CD14-positive monocyte (primary cell): ENCODE measurements around the gene BRCC3. TPM values are rescaled to one million over a fixed set of nuclear protein-coding genes. Genes with fewer than 3 reads are reported as not detected.
A peak's percentile ranks its signal among the peaks of the same experiment; 100 is the strongest.

ENCODE experiments used
- DNase-seq, 3 donors: peaks; one replicate each; pipeline ENCODE4 v3.0.0-alpha.2; 2011 to 2022
- H2AFZ ChIP-seq: 2 replicates; pipeline ENCODE4 v1.6.0; 2012; ENCODE audit warnings: mild to moderate bottlenecking, low read depth, low read length, inconsistent platforms; ENCODE audit not compliant: insufficient read depth, poor library complexity, severe bottlenecking
- H3K27ac ChIP-seq, 2 donors: 1 replicate in 1 of 2; 2 replicates in 1 of 2; pipeline ENCODE4 v1.5.1; 2012 to 2013; ENCODE audit warnings: low read length in 2 of 2, control low read depth in 1 of 2, inconsistent platforms in 1 of 2, low read depth in 1 of 2, mild to moderate bottlenecking in 1 of 2
- H3K27me3 ChIP-seq, 2 donors: one replicate each; pipeline versions ENCODE4 v1.6.0 to v1.6.1; 2011 to 2013; ENCODE audit warnings: low read length in 2 of 2; ENCODE audit not compliant: control insufficient read depth in 2 of 2, insufficient read depth in 2 of 2
- H3K36me3 ChIP-seq, 2 donors: replicated peaks in 1 of 2; 1 replicate in 1 of 2; 2 replicates in 1 of 2; pipeline versions ENCODE4 v1.5.1 to v1.6.1; 2012 to 2013; ENCODE audit warnings: low read length in 2 of 2, control low read depth in 1 of 2, inconsistent platforms in 1 of 2, mild to moderate bottlenecking in 1 of 2; ENCODE audit not compliant: insufficient read depth in 2 of 2, control insufficient read depth in 1 of 2
- H3K4me1 ChIP-seq, 2 donors: 1 replicate in 1 of 2; 2 replicates in 1 of 2; pipeline versions ENCODE4 v1.5.1 to v1.6.1; 2012 to 2013; ENCODE audit warnings: low read length in 2 of 2, control low read depth in 1 of 2, inconsistent platforms in 1 of 2, mild to moderate bottlenecking in 1 of 2, moderate library complexity in 1 of 2; ENCODE audit not compliant: insufficient read depth in 2 of 2, control insufficient read depth in 1 of 2
- H3K4me2 ChIP-seq: replicated peaks from 2 replicates; pipeline ENCODE3; 2012; ENCODE audit warnings: low read length, moderate library complexity, mild to moderate bottlenecking; ENCODE audit not compliant: poor library complexity, severe bottlenecking; ENCODE audit errors: extremely low read depth
- H3K4me3 ChIP-seq, 3 experiments: fragments of 200-600 bp in 1 of 3; sonication (generic) in 1 of 3; replicated peaks in 1 of 3; 1 replicate in 2 of 3; 2 replicates in 1 of 3; pipeline ENCODE4 v1.5.1; 2011 to 2013; ENCODE audit warnings: low read length in 3 of 3, mild to moderate bottlenecking in 3 of 3, control low read depth in 2 of 3, low read depth in 2 of 3, inconsistent platforms in 1 of 3, moderate library complexity in 1 of 3
- H3K79me2 ChIP-seq: 2 replicates; pipeline ENCODE4 v1.6.0; 2012; ENCODE audit warnings: mild to moderate bottlenecking, control low read depth, inconsistent platforms, low read length, moderate library complexity; ENCODE audit not compliant: insufficient read depth
- H3K9ac ChIP-seq: 2 replicates; pipeline ENCODE4 v1.6.0; 2017; ENCODE audit warnings: low read length, mild to moderate bottlenecking; ENCODE audit not compliant: insufficient read depth, poor library complexity, severe bottlenecking
- H3K9me3 ChIP-seq, 2 donors: replicated peaks in 1 of 2; 1 replicate in 1 of 2; 2 replicates in 1 of 2; pipeline versions ENCODE4 v1.5.1 to v1.6.1; 2012 to 2013; ENCODE audit warnings: low read length in 2 of 2, control low read depth in 1 of 2; ENCODE audit not compliant: control insufficient read depth in 1 of 2, insufficient read depth in 1 of 2
- H4K20me1 ChIP-seq: 2 replicates; pipeline ENCODE4 v1.6.0; 2012; ENCODE audit warnings: mild to moderate bottlenecking, low read length, control low read depth, moderate library complexity; ENCODE audit not compliant: insufficient read depth
- H3K27ac Mint-ChIP-seq, 7 donors: one replicate each; pipeline ENCODE4 v1.8.0; 2020; ENCODE audit warnings: mild to moderate bottlenecking in 7 of 7, mixed read lengths in 7 of 7, moderate library complexity in 6 of 7, inconsistent platforms in 2 of 7
- H3K27me3 Mint-ChIP-seq, 3 donors: one replicate each; pipeline ENCODE4 v1.8.0; 2021 to 2022; ENCODE audit warnings: low read depth in 3 of 3, mild to moderate bottlenecking in 3 of 3, mixed read lengths in 3 of 3, moderate library complexity in 3 of 3, inconsistent platforms in 1 of 3
- H3K36me3 Mint-ChIP-seq, 2 donors: one replicate each; pipeline ENCODE4 v1.8.0; 2020; ENCODE audit warnings: mixed read lengths in 2 of 2, inconsistent platforms in 1 of 2, mild to moderate bottlenecking in 1 of 2
- H3K4me1 Mint-ChIP-seq: one replicate; pipeline ENCODE4 v1.8.0; 2020; ENCODE audit warnings: mild to moderate bottlenecking, mixed read lengths
- H3K4me3 Mint-ChIP-seq, 2 donors: one replicate each; pipeline ENCODE4 v1.8.0; 2020; ENCODE audit warnings: mild to moderate bottlenecking in 2 of 2, mixed read lengths in 2 of 2, moderate library complexity in 1 of 2
- H3K9me3 Mint-ChIP-seq, 7 donors: one replicate each; pipeline ENCODE4 v1.8.0; 2020 to 2022; ENCODE audit warnings: mixed read lengths in 7 of 7, mild to moderate bottlenecking in 6 of 7, moderate library complexity in 6 of 7, inconsistent platforms in 2 of 7
- WGBS: methylation state at CpG from one replicate; pipeline ENCODE4 v1.1.5; 2013; ENCODE audit warnings: missing lambda C conversion rate; ENCODE audit not compliant: insufficient coverage; 5-methylcytosine and 5-hydroxymethylcytosine counted together
- intact Hi-C, 2 donors: fragments of 100-400 bp; cut with micrococcal nuclease; formaldehyde crosslinking; loops; one replicate each; pipeline versions ENCODE4 v1.15.0 to v1.15.1; 2023
- polyA plus RNA-seq, 3 donors: library from polyadenylated mRNA; depleted of rRNA in 1 of 3; unstranded in 2 of 3; stranded (reverse) in 1 of 3; fragments of 300-500 nt in 2 of 3; fragments of >200 nt in 1 of 3; fragmentation: Illumina TruSeq in 2 of 3; gene quantifications; 1 replicate in 2 of 3; 2 replicates in 1 of 3; pipeline ENCODE4 v1.2.3, GENCODE V29; 2012 to 2021
- TF ChIP-seq, protein P1 (sequence below): fragments of 200-600 bp; IDR thresholded peaks from one replicate; pipeline ENCODE4 v1.8.0; 2022; ENCODE audit warnings: antibody characterized with exemption, mild to moderate bottlenecking

BRCC3 gene
- polyA plus RNA-seq, 3 donors, result 8.4 to 21.7 (median 10.0) TPM

DNA sequence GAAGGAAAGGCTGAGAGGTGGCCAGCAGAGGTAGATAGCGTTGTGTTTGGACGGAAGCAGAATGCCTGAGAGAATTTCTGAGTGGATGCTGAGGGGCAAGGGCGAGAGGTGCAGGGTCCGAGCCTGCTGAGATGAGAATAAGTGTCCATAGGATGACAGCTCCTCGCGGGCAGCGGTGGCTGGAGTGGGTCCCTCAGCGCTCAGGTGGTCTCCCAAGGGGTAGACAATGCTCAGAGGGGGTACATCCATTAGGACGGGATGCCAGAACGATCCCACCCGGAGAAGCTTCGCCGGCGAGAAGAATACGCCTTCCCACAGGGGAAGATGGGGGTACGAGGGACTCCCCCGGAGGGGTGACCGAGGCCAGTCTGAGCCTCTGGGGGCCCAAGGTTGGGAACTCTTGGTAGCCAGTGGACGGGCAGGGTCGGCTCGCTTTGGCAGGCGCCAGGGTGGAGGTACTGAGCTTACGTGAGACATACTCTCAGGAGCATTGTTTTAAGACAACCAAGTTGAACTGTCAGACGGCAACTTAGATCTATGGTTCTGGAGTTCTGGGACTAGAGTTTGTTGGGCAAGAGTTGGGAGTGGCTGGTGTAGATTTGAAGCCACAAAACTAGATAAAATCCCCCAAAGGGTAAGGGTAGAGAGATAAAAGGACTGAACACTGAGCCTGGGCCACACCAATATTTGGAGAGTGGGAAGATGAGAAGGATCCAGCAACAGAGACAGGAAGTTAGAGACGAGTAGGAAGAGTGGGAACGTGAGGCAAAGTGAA lies 15.8 kb downstream of the BRCC3 start:
- Histone ChIP-seq H3K9me3 (no peaks in the 10 kb centered on the region), H3K27me3 (no peaks in the 10 kb centered on the region), H3K9ac (no peak overlapping the region), H2AFZ (no peak overlapping the region), H3K27ac (no peak overlapping the region), H3K4me2 (no peak overlapping the region), H3K4me3 (no peak overlapping the region), H3K36me3 (peaks cover 18 to 62% of the 10 kb centered on the region in 2 donors), H4K20me1 (peaks cover 3% of the 10 kb centered on the region), H3K4me1 (no peaks in the 10 kb centered on the region), H3K79me2 (no peaks in the 10 kb centered on the region)
- Mint-ChIP-seq H3K4me1 (no peaks in the 10 kb centered on the region), H3K27me3 (peaks cover 0 to 2% (median 0%) of the 10 kb centered on the region in 3 donors), H3K9me3 (no peaks in the 10 kb centered on the region), H3K36me3 (peaks cover 29 to 46% of the 10 kb centered on the region in 2 donors), H3K4me3 (no peak overlapping the region), H3K27ac (peak overlapping the region in 1 of 7 donors; percentile 1)
- no peak for DNase-seq
- TF ChIP-seq, protein P1, sequence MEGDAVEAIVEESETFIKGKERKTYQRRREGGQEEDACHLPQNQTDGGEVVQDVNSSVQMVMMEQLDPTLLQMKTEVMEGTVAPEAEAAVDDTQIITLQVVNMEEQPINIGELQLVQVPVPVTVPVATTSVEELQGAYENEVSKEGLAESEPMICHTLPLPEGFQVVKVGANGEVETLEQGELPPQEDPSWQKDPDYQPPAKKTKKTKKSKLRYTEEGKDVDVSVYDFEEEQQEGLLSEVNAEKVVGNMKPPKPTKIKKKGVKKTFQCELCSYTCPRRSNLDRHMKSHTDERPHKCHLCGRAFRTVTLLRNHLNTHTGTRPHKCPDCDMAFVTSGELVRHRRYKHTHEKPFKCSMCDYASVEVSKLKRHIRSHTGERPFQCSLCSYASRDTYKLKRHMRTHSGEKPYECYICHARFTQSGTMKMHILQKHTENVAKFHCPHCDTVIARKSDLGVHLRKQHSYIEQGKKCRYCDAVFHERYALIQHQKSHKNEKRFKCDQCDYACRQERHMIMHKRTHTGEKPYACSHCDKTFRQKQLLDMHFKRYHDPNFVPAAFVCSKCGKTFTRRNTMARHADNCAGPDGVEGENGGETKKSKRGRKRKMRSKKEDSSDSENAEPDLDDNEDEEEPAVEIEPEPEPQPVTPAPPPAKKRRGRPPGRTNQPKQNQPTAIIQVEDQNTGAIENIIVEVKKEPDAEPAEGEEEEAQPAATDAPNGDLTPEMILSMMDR, result no peak
- 89% methylated on average over 5 of the region's 26 CpGs for WGBS
- intact Hi-C loops, result no loop called here

DNA sequence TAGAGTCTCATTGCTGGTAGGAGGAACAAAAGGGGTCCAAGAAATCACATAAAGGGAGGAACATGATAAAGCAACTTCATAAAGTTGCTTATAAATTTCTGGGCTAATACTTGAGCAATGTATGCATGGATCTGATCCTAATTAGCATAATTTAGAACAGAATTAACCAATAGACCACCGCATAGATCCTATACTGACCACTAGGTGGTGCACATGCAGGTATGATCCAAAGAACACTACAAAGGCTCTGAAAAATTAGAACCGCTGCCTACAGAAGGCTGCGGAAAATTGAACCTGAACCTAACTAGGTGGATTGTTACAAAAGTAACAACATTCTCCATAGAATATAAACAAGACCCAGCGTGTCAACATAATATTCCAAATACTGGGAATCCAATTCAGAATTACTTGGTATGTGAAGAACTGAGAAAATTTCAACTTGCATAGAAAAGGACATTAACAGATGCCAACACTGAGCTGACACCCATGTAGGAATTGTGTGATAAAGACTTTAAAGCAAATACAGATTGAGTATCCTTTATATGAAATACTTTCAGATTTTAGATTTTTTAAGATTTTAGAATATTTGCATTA lies 23.3 kb downstream of the BRCC3 start:
- Histone ChIP-seq H3K4me1 (no peaks in the 10 kb centered on the region), H2AFZ (no peak overlapping the region), H3K36me3 (peaks cover 22 to 49% of the 10 kb centered on the region in 2 donors), H3K4me3 (no peak overlapping the region), H3K9ac (no peak overlapping the region), H3K79me2 (no peaks in the 10 kb centered on the region), H3K4me2 (no peak overlapping the region), H3K27ac (no peak overlapping the region), H4K20me1 (no peaks in the 10 kb centered on the region), H3K9me3 (no peaks in the 10 kb centered on the region), H3K27me3 (no peaks in the 10 kb centered on the region)
- H3K36me3 Mint-ChIP-seq, result peaks cover 38 to 47% of the 10 kb centered on the region in 2 donors
- H3K4me1 Mint-ChIP-seq, result no peaks in the 10 kb centered on the region
- peak; percentile 3 to 23 (median 17) for DNase-seq
- no peaks in the 10 kb centered on the region for H3K27me3 Mint-ChIP-seq
- no peaks in the 10 kb centered on the region for H3K9me3 Mint-ChIP-seq
- intact Hi-C loops, result no loop called here
- no peak overlapping the region for H3K4me3 Mint-ChIP-seq
- TF ChIP-seq, protein P1, result peak; percentile 60
- no peak overlapping the region for H3K27ac Mint-ChIP-seq
- no CpG with 5 or more reads among the region's 4 CpGs for WGBS
